NCI-H1105 (cell line): Measurements from ENCODE around the gene AXIN2.

ENCODE experiments used
- DNase-seq: peaks from one replicate; lab custom pipeline; 2025; lab: John Stamatoyannopoulos, UW

Gene AXIN2

DNA sequence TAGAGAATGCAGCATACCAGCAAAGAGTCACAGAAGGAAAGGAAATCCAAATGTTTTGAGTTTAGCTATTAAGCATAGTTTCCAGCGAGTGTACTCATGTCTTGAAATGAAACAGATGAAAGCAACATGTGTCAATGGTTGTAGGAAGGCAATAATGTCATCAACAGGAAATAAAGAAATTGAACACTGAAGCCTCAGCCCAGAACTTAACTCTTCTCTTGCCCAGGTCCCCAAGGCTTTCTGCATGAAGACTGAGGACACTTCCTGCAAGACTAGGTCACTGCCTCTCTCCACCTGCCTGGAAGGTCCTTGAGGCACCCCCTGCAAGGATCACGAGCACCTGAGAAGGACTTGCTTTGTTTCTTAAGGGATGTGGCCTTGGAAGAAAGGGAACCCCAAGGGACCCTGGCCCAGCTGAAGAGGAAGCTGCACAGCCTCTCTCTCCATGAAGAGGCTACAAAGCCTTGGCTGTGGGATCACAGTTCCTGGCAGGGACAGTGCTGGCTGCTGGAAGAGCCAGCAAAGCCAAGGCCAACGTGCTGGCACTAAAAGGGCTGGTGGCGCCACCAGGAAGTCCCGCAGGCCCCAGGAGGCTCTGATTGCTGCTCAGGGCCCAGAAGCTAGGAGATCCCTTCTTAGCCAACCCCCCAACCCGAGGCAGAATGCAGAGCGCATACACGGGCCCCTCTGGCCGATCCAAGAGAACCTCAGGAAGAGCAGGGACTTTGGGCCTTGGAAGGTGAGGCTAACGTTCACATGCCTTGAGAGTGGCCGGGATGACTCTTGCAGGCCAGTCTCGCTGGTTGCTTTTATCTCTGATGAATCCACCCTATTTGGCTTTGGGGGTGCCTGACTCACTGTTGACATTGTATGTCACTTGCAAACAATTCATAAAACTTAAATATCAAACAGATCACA lies 23.4 kb upstream of the AXIN2 start:
- no peak for DNase-seq

DNA sequence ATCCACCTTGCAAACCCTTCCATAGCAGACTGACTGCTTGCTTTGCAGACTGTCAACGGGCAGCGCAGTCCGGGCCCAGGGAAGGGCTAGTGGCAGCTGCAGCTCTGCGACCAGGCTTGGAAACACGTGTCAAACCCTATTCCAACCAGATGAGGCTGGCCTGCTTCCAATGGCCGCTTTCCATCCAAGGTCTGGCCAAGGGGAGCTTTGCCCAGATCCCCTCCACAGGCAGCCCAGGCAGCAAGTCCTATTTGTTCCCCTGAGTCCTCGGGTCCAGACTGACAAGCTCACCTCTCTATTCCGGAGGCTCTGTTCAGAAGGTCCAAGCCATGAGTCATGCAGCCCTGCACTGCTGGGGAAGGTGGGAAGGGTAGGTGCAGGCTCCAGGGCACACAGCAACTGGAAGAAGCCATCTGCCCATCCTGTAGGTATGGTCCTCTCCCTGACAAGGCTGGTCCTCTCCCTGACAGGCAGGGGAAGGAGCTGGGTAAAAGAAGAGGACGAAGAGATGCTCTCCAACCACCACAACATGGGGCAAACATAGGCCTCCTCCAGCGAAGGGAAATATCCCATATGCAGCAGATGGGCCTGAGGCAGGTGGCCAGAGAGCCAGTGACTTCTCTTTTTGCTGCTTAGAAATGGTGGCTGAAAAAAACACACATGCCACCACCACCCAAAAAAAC lies 22.6 kb upstream of the AXIN2 start:
- DNase-seq = no peak

GRCh38 chr17:65576939-65577338 lies 15.5 kb upstream of the AXIN2 start:
- no peak for DNase-seq

GRCh38 chr17:65573282-65573602 lies 11.8 kb upstream of the AXIN2 start:
- no peak for DNase-seq

DNA sequence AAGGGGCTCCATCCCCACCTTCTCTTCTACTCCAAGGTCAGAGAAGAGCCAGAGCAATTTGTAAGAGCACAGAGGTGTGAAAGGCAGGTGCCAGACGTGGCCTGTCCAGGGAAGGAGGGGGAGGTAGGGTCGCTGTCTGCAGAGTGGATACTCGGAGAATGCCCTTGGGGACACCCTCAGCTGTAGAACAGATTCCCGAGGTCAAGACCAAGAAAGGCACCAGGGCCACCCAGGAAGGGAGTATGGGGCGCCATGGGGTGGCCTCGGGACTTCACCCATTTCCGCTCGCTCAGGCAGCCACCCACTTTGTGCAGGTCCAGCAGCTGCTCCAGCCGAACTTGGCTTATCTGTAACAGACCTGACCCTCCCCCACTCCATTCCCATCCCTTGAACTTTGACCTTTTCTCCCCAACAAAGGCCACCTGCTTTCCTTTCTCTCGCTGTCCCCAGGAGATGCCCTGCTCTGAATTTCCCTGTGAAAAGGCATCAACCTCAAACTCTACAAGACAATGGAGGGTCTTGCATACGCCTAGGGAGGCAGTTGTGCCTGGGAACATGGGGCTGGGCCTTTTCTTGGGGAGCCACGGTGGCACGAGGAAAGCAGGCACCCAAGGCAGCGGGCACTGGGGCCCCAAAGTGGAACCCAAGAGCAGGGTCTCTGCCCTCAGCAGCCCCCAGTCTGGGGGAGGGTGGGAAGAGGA lies 11.3 kb upstream of the AXIN2 start:
- DNase-seq = no peak

DNA sequence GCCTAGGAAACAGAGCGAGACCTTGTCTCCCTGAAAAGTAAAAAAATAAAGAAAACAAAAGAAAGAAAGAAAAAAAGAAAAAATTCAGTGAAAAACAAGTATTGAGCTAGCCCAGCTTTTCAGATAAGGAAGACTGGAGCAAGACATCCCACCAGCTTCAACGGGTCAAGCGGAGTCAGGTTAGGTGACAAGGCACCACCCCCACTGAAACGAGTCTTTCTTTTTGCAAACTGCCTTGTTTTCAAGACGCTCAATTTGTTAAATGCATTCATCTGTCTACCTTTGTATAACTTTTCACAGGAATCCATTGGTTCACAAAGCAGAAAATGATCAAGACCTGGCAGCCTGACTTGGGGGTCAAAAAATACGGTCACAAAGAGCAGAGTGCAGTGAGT lies 10.7 kb upstream of the AXIN2 start:
- no peak for DNase-seq

GRCh38 chr17:65568918-65569317 lies 7.5 kb upstream of the AXIN2 start:
- no peak for DNase-seq

DNA sequence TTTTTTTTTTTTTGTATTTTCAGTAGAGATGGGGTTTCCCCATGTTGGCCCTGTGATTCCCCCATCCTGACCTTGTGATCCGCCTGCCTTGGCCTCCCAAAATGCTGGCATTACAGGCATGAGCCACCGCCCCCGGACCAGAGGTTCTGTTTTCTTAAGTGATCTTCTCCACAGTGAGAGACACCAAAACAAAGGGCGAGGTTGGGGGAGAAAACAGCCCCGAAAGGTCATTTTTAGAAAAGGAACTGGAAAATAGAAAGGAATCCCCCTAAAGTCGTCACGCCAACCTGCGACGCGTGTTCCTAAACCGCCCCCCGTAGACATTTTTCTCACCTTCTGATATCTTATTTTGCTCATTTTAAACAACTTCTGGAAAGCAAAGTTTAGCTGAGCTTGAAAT lies 6.1 kb upstream of the AXIN2 start:
- DNase-seq = no peak

DNA sequence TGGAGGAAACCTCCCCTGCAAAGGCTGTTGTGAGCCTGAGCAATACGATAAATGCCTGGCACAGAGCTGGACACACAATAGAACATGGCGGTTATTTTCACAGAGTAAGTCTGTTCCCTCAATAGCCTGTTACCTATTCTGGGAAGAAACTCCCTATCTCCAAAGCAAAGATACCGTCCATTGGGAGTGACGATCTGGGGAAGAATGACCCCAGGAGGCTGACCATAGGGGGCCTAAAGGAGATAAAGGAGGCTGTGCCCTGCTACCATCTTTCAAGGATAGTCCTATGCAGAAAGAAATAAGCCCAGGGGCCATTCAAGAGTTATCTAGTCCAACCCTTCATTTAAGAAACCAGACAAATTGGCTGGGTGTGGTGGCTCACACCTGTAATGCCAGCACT lies 4.1 kb upstream of the AXIN2 start:
- no peak for DNase-seq

DNA sequence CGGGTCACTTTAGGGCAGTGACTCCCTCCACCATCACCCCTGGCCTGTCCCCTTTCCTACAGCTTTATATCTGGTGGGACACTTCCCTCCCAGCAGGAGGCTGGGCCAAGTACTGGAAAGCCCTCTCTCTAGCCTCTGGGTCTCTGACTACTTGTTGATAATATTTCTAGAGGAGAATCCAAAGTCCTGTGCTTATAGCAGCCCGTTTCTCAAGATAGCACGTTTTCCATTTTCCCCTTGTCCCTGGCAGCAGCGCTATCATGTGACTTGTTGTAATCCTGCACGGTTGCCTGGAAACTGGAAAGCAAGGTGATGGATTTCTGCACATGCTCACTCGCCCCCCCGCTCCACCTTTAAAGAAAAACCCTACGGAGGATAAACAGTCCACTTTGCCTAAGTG lies 3.3 kb upstream of the AXIN2 start:
- DNase-seq = peak; percentile 69

- DNase-seq = no peak
Measured at GRCh38 chr17:65562206-65562531, 721 bp upstream of the AXIN2 start.

DNA sequence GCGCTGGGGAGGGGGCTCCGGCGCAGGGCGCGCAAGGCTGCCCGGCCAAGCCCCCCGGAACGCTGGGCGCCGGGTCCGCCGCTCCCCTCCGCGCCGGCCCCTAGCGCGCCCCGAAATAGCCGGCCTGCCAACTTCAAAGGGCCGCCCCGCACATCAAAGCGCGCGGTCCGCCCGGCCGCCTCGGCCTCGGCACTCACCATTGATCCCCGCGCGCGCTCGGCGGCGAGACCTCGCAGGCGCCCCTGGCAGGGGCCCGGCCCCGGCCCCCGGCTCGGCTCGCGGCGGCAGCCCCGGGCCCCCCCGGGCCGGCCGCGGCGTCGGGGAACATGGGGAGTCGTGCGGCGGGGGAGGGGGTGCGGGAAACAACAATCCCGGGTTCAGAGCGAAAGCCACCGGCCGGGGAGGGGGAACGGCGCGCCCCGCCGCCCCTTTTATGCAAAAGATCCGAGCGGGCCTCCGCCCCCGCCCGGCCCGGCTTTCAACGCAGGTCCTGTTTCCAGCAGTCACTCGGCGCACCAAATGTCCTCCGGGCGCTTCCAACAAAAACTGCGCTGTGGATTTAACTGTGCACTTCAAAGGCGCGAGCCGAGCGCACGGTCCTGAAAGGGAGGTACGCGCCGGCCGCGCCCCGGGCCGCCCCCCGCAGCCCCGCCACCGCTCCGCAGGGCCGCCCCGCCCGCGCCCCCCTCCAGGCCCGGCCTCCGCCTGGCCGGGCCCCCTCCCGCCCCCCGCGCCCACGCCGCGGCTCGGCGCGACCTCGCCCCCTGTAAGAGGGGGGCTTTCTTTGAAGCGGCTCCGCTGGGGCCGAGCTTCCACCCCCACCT lies 608 bp downstream of the AXIN2 start:
- DNase-seq = peak; percentile 57

GRCh38 chr17:65559804-65560627 lies 1.4 kb downstream of the AXIN2 start:
- peak; percentile 23 for DNase-seq

DNA sequence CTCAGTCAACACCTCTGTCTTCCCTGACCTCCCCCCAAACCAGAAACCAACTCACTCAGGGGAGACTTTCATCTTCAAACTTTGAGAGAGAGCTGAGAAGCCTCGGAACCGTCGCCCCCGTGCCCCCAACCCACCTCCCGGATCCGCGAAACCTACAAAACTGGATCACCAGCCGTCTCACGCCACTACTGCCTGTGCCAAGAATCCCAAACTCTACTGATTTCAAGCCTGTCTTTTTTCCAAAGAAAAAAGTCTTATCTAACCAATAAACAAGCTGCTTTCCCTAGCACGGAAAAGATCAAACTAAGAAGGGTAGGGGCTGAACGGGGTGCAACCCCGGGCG lies 2.0 kb downstream of the AXIN2 start:
- no peak for DNase-seq

- DNase-seq = no peak
Measured at GRCh38 chr17:65558683-65559460, 2.6 kb downstream of the AXIN2 start.

- no peak for DNase-seq
Measured at GRCh38 chr17:65558311-65558682, 3.2 kb downstream of the AXIN2 start.

DNA sequence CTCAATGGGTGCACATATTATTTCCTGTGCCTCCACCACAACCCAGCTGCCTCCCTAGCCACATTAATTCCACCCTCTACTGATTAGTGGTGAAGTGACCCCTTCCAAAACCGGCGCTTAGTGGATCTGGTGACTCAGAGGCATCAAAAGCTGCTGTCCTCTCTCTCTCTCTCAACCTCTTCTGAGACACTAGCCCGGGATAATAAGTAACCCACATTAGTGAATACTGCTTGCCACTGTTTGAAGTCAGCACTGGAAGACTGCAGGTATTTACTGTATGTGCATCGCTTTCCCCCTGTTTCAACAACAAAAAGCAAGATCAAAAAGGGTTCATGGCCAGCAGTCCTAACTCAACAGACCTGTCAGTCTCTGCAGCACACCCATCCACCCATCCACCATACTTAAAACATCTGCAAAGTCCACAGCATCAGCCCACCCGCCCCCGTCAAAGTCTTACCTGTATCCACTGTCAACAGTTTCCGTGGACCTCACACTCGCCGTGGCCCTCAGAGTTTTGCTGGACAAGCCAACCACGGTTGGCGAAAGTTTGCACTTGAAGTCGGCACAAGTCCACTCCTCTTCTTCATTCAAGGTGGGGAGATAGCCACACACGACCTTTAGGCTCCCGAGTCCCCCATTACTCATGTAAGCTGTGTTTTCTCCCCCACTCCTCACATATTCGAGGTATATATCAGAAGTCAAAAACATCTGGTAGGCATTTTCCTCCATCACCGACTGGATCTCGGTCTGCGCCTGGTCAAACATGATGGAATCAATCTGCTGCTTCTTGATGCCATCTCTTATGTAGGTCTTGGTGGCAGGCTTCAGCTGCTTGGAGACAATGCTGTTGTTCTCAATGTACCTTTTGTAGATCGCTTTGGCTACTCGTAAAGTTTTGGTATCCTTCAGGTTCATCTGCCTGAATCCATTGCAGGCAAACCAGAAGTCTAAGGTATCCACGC lies 3.8 kb downstream of the AXIN2 start:
- no peak for DNase-seq

GRCh38 chr17:65556910-65557348 lies 4.5 kb downstream of the AXIN2 start:
- DNase-seq = no peak
